IPS-20b (cell line): ENCODE measurements around the gene MEPE.
A peak's percentile ranks its signal among the peaks of the same experiment; 100 is the strongest.
"Not testable (repeated sequence)": the region's sequence is repeated elsewhere in the genome, so short reads cannot be mapped to it uniquely, and the experiment has no call there.

Experiments
- H3K27ac ChIP-seq: one replicate; pipeline ENCODE4 v1.5.1; 2013; ENCODE audit warnings: low read length
- H3K27me3 ChIP-seq: 2 replicates; pipeline ENCODE4 v1.6.1; 2013; ENCODE audit warnings: mild to moderate bottlenecking, low read length, inconsistent platforms; ENCODE audit not compliant: insufficient read depth
- H3K36me3 ChIP-seq: 2 replicates; pipeline ENCODE4 v1.6.1; 2013; ENCODE audit warnings: low read depth, mild to moderate bottlenecking, inconsistent platforms, low read length, moderate library complexity; ENCODE audit not compliant: insufficient read depth
- H3K4me1 ChIP-seq: 2 replicates; pipeline ENCODE4 v1.6.1; 2013; ENCODE audit warnings: mild to moderate bottlenecking, control low read depth, inconsistent platforms, low read length, moderate library complexity; ENCODE audit not compliant: insufficient read depth
- H3K4me3 ChIP-seq: 2 replicates; pipeline ENCODE4 v1.5.1; 2013; ENCODE audit warnings: mild to moderate bottlenecking, low read length, inconsistent platforms
- H3K9ac ChIP-seq: 2 replicates; pipeline ENCODE4 v1.6.1; 2013; ENCODE audit warnings: low read depth, mild to moderate bottlenecking, inconsistent platforms, low read length, moderate library complexity
- H3K9me3 ChIP-seq: 2 replicates; pipeline ENCODE4 v1.6.1; 2013; ENCODE audit warnings: mild to moderate bottlenecking, low read depth, low read length, inconsistent platforms; ENCODE audit not compliant: insufficient read depth

MEPE gene

DNA sequence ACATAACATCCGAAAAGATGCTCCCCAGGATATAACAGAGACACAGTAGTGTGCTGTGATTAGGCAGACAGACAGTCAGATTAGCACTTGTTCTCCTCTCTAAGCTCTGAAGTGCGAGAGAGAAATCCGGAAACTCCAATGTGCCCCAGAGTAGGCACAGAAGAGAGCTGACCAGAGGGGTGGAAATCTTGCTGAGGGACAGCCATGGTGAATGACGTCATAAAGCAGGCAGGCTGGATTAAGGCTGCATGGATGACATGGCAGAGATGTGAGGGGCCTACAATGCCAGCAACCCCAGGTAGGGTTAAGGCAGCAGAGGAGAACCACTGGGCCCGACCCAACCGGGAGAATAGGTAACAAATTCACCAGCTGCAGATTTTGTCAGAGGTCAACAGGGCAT lies 53.3 kb downstream of the MEPE start:
- H3K4me1 ChIP-seq = no peaks in the 10 kb centered on the region

GRCh38 chr4:87890753-87891152 lies 58.0 kb downstream of the MEPE start:
- H3K27me3 ChIP-seq, H3K27ac ChIP-seq, H3K36me3 ChIP-seq, H3K4me1 ChIP-seq, H3K4me3 ChIP-seq, H3K9ac ChIP-seq: not testable (repeated sequence)
- peaks cover 28% of the 10 kb centered on the region for H3K9me3 ChIP-seq

More for the DNA sequence above, 53.3 kb downstream of the MEPE start:
- Histone ChIP-seq H3K4me3 (no peak overlapping the region), H3K9ac (no peak overlapping the region), H3K27ac (no peak overlapping the region), H3K36me3 (no peaks in the 10 kb centered on the region), H3K9me3 (peaks cover 28% of the 10 kb centered on the region), H3K27me3 (no peaks in the 10 kb centered on the region)

GRCh38 chr4:87895964-87896621 lies 63.3 kb downstream of the MEPE start:
- peaks cover 16% of the 10 kb centered on the region for H3K4me1 ChIP-seq
- no peaks in the 10 kb centered on the region for H3K9me3 ChIP-seq
- H3K36me3 ChIP-seq = no peaks in the 10 kb centered on the region
- no peak overlapping the region for H3K9ac ChIP-seq
- H3K27ac ChIP-seq = no peak overlapping the region
- H3K27me3 ChIP-seq = no peaks in the 10 kb centered on the region
- H3K4me3 ChIP-seq = 0 out of 2 replicates have a peak overlapping the region, but pooled peaks have one; percentile 6
